ENCODE data around the gene TTC7B.

TTC7B gene

DNA sequence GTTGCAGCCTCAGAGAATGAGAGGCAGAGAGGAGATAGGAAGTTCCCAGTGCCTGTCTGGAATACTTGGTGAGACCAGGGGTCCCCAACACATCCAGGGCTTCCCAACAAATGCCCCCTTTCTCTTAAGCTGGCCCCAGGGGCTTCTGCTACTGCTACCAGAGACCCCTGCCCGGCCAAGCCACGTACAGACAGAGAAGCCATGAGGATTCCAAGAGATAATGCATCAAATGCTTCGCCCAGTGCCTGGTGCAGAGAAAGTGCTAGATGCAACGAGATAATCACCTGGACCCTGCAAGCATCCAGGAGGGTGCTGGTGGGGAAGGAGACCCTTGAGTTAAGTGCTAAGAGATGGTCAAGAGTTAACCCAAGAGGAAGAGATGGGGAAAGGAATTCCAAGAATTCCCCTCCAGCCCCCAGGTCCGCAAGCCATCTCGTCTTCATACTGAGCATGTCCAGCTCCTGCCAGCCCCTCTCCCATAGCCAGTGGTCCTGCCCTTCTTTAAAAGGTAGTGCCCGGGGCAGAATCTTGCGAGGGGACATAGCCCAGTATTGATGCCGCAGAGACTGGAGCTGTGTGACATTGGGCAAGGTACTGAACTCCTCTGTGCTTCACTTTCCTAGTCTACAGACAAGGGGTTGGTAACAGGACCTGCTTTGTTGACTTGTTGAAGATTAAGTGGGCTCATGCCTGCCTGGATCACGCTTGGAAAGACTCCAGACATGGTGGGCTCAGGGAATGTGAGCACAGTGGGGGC is 316.1 kb downstream of the TTC7B start:
- DNase-seq, result no peak

DNA sequence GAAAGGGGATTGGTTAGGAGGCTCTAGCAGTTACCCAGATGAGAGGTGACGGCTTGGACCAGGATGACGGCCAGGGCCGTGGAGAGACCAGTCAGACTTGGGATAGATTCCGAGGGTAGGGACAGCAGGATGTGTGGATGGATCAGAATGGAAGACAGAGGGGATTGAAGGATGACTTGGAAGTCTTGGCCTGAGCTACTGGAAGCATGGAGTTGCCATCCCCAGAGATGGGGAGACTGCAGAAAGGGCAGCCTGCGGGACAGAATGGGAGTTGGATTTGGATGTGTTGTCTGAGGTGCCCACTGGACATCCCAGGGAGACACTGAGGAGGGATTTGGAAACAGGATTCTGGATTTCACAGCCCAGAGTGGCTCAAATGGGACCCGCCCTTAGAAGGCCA is 317.1 kb downstream of the TTC7B start:
- DNase-seq, result no peak

DNA sequence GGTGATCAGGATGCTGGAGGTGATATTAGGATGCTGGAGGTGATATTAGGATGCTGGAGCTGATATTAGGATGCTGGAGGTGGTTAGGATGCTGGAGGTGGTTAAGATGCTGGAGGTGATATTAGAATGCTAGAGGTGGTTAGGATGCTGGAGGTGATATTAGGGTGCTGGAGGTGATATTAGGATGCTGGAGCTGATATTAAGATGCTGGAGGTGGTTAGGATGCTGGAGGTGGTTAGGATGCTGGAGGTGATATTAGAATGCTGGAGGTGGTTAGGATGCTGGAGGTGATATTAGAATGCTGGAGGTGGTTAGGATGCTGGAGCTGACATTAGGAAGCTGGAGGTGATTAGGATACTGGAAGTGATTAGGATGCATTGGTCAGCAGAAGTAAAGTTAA is 318.0 kb downstream of the TTC7B start:
- no peak for DNase-seq

DNA sequence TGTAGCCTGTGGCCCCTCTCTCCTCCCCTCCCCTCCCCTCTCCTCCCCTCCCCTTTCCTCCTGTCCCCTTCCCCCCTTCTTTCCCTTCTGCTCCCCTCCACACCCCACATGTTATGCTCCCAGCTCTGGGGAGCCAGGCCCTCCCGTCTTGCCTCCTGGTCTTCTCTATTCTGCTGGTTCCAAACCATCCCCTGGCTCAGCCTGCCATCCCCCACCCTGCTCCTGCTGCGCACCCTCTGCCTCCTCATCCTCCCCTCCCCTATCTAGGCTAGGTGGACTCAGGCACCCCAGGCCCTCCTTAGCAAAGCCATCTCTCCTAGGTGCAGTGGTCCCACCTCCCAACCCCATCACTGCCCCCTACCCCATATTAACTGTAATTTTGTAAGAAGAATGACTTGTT is 319.9 kb downstream of the TTC7B start:
- DNase-seq, result no peak

DNA sequence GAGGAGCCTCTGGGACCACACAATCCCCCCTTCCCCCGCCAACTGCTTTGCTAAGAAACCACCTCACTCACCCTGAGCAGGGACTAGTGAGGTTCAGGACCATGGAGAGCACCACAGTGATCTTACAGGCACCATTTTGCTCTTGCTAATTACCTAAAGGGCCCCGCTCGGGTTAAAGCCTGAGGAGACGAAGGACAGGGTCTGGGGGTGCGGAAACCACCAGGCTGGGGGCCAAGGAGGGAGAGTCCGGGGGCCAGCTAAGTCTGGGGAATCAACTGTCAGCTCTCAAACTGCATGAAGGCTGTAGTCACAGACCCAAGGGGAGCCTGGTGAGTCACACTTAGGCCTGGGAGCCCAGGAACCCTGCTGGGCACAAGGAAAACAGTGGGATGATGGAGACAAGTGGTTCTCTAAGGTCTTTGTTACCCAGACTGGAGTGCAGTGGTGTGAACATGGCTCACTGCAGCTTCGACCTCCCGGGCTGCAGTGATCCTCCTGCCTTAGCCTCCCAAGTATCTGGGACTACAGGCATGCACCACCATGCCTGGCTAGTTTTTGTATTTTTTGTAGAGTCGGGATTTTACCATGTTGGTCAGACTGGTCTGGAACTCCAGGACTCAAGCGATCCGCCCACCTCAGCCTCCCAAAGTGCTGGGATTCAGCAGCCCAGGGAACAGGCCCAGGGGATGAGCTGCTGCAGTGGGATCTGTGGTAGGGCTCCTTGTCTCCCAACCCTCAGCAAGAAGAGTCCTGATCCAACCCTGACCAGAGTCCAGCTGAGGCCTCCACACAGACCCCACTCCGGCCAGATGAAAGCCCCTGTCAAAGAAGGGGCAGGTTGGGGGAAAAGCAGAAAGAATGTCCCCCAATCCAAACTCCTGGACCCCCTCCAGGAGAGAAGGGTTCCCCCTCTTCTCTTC is 320.6 kb downstream of the TTC7B start:
- DNase-seq, result peak; percentile 66

DNA sequence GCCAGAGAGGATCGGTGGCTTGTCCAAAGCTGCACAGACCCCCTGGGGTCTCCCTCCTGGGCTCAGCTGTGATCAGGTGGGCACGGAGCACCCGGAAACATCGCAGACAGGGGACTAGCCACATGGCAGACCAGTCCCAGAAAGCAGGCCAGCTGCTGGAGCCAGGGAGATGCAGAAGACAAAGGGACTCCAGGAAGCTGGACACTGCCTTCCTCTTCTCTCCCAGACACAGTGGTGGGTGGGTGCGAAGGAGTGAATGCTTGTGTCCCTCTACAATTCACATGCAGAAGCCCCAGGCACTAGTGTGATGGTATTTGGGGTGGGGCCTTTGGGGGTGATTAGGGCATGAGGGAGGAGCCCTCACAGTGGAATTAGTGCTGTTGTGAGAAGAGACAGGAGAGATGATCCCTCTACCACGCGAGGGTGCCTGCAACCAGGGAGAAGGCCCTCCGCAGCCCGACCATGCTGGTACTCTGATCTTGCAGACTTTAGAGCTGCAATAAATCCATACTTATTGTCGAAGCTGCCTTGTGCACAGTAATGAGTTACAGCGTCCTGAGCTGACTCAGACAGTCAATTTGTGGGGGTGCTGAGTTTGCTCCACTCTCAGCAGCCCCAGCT is 324.2 kb downstream of the TTC7B start:
- DNase-seq, result no peak

DNA sequence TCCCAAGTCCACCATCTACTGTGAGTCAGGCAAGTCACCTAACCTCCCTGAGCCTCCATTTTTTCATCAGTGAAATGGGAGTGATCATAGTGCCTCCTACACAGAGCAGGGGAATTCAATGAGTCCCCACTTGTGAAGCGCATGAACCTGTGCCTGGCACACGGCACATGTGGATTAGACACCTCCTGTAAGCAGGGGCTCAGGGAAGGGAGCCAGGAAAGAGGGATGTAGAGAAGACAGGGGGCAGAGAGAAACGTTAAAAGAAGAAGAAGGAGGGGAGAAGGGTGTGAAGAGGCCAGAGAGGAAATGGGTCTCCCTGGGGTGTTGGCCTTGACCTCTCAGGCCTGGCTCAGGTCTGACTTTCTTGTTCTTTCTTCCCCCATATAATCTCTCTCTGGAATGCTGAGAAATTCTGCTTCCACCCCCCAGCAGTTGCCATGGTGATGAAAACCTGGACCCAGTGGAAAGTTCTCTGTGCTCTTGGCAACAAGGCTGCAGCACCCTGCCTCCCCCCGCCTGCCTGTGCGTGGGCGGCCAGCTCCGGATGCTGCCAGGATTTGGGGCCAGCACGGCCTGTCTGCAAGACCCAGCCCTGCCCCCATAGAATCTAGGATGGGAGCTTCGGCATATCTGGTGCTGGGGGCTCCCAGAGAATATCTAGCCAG is 324.9 kb downstream of the TTC7B start:
- DNase-seq, result peak; percentile 59

DNA sequence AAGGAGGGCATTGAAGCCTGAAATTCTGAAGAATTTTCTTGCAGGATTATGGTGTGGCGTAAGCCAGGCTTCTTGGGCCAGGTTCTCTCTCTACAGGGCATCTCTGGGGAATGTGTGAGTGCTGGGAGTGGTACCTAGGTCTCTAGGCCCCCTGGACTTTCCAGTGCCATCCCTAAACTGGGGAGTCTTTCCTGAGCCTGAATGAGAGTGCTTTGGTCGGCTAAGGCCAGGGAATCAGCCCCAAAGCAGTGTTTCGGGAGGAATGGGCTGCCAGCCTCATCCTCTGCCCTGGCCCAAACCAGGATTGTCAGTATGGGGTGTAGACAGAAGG is 325.5 kb downstream of the TTC7B start:
- no peak for DNase-seq

DNA sequence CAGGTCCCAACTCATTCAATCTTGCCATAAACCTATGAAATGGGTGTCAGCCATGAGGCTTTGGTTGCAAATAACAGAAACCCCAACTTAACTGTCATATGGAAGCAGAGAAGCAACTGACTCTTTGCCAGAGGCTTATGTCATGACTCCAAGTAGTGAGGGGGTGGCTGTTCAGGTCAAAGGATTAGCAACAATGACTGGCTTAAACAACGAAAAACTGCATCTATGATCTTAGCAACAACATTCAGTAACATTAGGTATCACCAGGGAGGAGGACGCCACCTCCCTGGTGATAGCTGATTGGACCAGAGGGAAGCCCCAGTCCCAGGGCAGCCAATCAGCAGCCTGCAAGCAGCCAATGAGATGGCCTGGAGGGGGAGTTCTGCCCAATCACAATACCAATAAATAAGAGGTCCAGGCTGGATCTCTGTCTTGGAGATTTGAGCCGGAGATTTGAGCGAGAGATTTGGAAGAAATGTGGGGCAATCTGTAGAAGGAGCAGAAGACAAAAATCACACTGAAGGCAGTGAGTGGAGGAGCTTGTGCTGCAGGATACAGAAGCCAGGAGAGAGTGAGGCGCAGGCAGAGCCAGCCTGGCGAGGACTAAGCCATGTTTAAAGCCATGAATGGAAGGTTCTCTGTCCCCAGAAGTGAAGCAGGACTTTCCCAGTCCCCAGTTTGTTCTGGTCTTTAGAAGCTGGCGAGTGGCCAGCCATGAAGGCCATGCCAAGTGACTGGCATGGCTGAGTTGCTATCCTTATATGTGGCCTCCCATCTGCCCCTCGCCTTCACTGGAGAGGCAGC is 326.1 kb downstream of the TTC7B start:
- DNase-seq, result no peak

DNA sequence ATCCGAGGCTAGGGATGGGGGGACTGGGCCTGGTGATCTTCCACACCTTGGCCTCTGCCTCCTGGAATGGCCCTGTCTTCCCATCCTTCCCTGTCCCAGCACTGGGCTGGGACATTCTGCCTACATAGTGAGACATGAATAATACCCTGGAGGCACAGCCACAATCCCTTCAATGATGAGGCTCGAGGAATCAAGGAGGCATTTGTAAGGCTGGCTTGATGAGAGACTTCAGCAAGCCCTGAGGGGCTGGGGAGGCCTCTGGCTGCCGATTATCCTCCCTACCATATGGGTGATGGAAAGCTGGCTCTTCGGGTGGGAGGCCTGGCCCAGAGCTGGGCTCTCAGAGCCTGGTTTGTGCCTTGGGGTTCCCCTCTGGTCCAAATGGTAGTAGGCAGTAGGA is 326.9 kb downstream of the TTC7B start:
- DNase-seq, result no peak

DNA sequence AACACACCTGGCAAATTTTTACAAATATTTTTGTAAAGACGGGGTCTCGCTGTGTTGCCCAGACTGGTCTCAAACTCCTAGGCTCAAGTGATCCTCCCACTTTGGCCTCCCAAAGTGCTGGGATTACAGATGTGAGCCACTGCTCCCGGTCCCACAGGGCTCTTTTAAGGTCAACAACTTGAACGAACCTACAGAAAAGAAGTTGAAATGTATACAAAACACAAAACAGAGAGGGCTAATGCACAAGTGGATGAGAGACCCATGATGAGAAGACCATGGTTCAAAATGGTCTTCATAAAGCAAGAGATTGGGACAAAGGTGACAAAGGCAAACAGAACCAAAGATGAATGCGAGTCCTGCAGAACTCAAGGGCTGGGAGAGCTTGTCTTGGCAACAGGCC is 328.0 kb downstream of the TTC7B start:
- no peak for DNase-seq

DNA sequence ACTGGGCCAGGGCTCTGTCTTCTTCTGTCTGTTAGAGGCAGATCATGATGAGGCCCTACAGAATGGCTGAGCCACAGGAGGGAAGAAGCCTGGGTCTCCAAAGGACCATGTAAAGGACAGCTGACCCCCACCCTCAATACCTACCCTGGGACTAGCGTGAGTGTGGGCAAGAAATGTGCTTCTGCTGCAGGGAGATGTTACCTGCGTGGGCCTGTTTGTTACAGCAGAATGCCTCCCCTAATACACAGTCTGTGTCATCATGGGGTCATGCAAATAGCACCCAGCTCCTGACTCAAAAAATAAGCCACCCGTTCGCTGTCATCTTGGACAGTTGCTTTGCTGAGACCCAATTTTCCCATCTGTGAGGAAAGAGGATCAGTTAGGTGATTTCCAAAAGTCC is 328.8 kb downstream of the TTC7B start:
- no peak for DNase-seq

DNA sequence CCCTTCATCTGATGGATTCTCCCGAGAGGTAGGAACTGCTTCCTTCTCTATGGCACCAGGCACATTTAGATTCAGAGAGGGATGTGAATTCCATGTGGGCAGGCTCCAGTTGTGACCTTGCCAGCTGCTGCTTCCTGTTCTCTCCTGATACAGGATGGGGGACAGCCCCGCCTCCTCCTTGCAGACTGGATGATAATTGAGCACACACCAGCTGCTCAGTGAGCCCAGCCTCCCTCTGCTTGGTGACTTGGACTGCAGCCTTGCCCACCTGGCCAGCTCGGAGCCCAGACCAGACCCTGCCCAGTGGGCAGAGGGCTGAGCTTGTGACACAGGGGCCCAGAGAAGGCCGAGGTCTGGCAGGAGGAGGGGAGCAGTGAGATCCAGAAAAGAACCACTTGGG is 329.2 kb downstream of the TTC7B start:
- DNase-seq, result no peak

DNA sequence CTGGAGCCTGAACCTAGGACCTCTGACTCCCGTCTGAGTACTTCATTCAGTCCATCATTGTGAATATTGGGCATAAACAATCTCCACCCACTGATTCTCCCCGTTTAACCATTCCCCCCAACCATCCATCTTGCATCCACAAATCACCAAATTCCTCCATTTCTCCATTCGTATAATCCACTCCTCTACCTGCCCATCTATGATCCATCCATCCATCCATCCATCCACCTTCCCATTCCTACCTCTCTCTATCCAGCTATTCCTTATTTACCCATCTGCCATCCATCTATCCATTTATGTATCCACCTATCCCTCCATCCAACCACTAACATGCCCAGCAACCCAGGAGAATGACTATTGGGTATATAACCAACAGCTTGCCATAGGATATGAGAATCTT is 331.9 kb downstream of the TTC7B start:
- no peak for DNase-seq

DNA sequence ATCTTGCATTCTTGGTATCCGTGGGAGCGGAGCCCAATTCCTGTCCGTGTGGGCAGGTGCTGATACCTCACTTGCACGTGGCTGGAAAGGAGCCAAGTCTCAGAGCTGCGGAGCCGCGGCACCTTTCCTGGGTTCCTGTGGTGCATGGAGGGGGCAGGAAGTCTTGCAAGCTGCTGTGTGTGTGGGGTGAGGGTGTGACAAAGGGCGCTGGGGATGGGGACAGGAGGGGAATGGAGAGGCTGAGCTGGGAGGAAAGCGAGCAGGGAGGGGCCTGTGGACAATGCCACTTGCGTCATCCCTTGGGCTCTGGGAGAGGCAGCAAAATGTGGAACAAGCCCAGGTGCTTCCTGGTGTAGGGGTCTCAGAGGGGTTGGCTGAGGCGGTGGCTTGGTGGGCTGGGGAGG is 332.7 kb downstream of the TTC7B start:
- DNase-seq, result no peak

DNA sequence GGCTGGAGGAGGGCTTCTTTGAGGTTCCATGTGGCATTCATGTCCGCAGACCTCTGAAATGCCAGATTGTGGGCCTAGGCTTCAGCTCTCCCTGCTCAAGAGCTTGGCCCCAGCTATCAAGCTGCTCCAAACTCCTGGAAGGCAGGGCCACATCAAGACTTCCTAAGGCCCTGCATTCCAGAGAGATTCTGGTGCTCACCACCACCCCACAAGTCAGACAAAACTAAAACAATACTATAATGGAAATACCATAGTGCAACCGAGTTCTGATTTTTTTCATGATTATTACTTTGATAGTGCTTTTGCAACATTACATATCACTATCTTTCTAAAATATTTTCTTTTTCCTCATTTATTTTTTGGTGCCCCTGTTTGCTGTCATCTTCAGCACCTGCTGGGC is 333.1 kb downstream of the TTC7B start:
- DNase-seq, result no peak

DNA sequence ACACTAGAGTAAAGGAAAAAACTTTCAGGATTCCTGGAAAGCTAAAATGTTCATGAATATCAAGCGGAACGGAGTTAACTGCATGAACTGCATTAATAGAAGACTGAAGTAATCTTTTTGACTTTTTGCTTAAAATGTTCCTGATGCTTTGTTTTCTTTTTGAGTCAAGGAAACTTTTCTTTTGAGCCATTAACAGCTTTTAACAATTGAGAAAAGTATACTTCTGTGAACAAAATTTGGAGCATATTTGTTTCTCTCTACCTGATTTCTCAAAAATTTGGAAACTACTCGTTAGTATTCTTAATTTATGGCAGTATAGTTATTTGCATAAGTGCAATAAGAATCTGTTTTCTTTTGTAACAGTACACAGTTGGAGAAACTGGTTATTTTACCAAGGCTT is 340.9 kb downstream of the TTC7B start:
- no peak for DNase-seq
